Stimulated activated CD4-positive, alpha-beta T cell treated with anti-CD3 and anti-CD28 coated beads, TNF-alpha, amount 100 ng/mL, for 48 hours (primary cell): ENCODE measurements around the gene RPUSD1.
"Not testable (repeated sequence)": the region's sequence is repeated elsewhere in the genome, so short reads cannot be mapped to it uniquely, and the experiment has no call there.

ENCODE experiments used
- DNase-seq, 3 donors: peaks; one replicate each; pipeline ENCODE4 v3.0.0-alpha.2; 2020; ENCODE audit warnings: low read depth in 3 of 3

RPUSD1 gene

DNA sequence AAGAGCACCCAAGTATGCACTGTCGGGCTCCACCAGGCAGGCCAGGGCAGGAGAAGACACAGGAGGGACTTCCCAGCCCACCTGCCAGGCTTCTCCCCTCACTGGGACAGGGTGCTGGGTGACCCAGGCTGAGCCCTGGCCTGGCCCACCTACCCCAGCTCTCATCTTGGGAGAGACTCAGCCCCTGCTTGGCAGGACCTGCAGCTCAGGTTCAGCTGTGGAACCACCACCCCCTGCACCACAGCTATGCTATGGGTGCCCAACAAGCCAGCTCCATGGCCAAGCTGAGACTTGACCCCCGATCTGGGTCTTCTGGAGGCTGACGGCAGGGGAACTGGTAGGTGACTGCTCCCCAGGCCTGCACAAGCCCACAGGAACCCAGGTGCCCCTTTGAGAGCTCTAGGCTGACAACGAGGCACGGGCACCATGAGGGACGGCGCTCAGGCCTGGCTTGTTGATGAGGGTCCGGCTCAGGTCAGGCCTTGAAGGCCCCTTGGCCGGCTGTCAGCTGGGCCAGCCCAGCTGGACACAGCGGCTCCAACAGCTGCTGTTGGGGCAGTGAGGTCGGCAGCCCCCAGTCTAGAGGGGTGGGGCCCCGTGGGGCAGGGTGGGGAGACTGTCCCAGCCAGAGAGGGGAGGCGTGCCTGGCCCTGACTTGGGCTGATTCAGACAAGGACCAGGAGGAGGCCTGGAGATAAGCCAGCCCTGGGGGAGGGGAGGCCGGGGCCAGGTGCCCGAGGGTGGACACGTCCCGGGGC, 4.6 kb downstream of the RPUSD1 start:
- DNase-seq, result no peak

DNA sequence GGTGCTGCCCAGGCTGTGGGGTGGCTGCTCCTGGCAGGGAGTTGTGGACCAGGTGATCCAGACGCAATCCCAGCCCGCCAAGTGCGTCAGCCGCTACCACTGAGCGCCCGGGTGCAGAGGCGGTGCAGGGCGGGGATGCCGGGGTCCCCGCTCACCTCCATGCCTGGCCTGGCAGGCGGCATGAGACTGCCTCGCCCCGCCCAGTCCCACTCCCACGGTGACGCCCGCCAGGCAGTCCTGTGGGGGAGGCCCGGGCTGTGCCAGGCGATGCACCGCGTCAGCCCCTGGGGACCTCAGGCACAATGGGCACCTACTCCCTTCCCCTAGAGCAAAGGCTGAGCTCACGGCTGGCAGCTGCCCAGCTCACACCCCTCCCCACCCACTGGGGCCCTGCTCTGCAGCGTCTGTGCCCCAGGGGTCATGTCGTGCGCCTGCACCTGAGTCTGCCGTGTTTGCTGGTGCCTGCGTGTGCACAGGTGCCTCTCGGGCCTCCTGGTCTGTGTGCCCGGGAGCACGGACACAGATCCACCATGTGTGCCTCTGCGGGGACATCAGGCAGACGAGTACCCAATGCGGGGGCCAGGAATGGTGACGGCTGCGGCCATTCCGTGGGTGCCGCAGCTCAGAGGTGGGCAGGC, 5.3 kb downstream of the RPUSD1 start:
- DNase-seq, result no peak

GRCh38 chr16:782258-782657, 5.9 kb downstream of the RPUSD1 start:
- DNase-seq, result no peak

- no peak for DNase-seq
These were observed 6.7 kb downstream of the RPUSD1 start for GRCh38 chr16:781346-782010.

DNA sequence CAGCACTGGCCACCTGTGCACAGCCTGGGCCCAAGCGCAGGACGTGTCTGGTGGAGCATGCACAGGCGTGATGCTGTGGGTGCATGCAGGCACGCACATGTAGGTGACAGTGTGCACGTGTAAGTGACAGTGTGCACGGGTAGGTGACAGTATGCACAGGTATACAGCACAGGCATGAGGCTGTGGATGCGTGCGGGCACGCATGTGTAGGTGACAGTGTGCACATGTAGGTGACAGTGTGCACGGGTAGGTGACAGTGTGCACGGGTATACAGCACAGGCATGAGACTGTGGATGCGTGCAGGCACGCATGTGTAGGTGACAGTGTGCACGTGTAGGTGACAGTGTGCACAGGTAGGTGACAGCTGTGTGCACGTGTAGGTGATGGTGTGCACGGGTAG, 7.9 kb downstream of the RPUSD1 start:
- DNase-seq, result no peak

- DNase-seq, result no peak
These were observed 8.6 kb downstream of the RPUSD1 start for GRCh38 chr16:779561-779960.

DNA sequence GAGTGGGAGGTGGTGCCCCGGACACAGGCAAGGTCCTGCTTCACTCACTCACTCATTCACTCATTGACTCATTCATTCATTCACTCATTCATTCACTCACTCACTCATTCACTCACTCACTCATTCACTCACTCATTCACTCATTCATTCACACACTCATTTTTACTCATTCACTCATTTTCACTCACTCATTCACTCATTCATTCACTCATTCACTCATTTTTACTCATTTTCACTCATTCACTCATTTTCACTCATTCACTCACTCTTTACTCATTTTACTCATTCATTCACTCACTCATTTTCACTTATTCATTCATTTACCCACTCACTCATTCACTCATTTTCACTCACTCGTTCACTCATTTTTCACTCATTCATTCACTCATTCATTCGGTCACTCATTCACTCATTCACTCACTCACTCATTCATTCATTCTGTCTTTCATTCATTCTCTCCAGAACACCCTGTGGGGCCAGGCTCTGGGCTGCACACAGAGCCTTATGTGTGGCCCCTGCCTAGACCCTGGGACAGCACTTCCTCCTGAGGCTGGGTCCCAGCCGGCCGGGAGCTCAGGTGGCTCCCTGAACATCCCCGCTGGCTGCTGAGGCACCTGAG, 9.2 kb downstream of the RPUSD1 start:
- DNase-seq, result no peak

- DNase-seq, result no peak
These were observed 9.7 kb downstream of the RPUSD1 start for GRCh38 chr16:778447-778846.

- no peak for DNase-seq
These were observed 10.4 kb downstream of the RPUSD1 start for GRCh38 chr16:777826-778225.

- DNase-seq, result no peak
These were observed 11.4 kb downstream of the RPUSD1 start for GRCh38 chr16:776824-777223.

GRCh38 chr16:776298-776697, 11.9 kb downstream of the RPUSD1 start:
- not testable (repeated sequence) for DNase-seq

- no peak for DNase-seq
These were observed 12.9 kb downstream of the RPUSD1 start for GRCh38 chr16:775236-775796.

- no peak for DNase-seq
These were observed 13.8 kb downstream of the RPUSD1 start for GRCh38 chr16:774086-775001.

- DNase-seq, result no peak
These were observed 15.2 kb downstream of the RPUSD1 start for GRCh38 chr16:772959-773358.

GRCh38 chr16:770411-770810, 17.8 kb downstream of the RPUSD1 start:
- no peak for DNase-seq

DNA sequence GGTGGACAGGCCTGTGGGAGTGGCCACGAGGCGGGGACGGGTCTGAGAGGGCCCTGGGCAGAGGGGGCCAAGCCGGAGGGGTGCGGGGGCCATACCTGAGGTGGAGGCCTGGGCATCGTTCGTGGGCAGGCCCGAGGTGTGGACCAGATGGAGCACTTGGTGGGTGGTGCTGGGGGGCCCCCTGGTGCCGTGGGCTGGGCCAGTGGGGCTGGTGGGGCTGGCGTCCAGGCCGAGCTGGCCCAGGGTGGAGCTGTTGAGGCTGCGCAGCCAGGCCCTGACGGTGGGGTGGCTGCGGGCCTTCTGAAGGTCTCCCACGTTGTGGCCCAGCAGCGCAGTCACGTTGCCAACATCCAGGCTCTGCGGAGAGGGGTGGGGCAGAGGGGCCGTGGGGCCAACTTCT, 18.2 kb downstream of the RPUSD1 start:
- DNase-seq, result no peak

- no peak for DNase-seq
These were observed 18.9 kb downstream of the RPUSD1 start for GRCh38 chr16:769184-769784.

DNA sequence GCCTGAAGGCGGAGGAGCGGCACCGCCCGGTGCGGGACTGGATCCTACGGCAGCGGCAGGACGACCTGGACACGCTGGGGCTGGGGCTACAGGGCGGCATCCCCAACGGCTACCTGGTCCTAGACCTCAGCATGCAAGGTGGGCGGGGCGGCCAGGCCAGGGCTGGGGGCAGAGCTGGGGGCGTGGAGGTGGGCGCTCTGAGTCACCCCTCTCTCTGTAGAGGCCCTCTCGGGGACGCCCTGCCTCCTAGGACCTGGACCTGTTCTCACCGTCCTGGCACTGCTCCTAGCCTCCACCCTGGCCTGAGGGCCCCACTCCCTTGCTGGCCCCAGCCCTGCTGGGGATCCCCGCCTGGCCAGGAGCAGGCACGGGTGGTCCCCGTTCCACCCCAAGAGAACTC, 19.8 kb downstream of the RPUSD1 start:
- DNase-seq, result no peak

DNA sequence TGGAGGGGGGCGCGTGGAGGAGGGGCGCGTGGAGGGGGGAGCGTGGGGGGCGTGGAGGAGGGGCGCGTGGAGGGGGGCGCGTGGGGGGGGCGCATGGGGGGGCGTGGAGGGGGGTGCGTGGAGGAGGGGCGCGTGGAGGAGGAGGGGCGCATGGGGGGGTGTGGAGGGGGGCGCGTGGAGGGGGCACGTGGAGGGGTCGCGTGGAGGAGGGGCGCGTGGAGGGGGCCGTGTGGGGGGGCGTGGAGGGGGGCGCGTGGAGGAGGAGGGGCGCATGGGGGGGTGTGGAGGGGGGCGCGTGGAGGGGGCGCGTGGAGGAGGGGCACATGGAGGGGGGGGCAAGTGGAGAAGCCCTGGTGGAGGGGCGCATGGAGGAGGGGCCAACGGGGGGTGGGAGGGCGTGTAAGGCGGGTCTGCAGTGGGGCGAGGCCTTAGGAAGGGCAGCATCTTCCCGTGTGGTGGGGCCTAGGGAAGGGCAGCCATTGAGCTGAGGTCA, 20.4 kb downstream of the RPUSD1 start:
- DNase-seq, result no peak

DNA sequence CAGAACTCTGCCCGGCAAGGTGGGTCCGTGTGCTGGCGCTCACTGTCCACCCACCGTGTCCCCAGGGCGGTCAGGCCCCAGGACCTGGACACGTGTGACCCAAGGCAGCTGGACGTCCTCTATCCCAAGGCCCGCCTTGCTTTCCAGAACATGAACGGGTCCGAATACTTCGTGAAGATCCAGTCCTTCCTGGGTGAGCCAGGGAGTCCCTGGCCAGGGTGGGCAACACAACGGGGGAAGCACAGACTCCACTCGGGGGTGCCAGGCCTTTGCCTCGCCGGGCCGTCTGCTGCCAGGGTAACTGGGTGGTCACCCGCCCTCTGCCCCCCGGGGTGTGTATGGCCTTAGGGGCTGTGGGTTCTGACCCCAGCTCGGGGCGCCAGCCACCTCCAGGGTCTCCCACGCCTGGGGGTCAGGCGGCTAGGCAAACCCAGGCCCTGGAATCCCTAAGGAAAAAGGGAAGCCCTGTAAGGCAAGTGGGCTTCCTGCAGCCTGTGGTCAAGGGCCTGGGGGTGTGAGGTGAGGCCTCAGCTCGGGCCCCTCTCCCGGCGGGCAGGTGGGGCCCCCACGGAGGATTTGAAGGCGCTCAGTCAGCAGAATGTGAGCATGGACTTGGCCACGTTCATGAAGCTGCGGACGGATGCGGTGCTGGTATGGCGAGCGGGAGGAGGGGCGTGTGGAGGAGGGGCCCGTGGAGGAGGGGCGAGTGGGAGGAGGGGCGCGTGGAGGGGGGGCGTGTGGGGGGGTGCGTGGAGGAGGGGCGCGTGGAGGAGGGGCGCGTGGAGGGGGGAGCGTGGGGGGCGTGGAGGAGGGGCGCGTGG, 21.2 kb downstream of the RPUSD1 start:
- DNase-seq, result no peak
